ENCODE results near the gene TASOR.

DNA sequence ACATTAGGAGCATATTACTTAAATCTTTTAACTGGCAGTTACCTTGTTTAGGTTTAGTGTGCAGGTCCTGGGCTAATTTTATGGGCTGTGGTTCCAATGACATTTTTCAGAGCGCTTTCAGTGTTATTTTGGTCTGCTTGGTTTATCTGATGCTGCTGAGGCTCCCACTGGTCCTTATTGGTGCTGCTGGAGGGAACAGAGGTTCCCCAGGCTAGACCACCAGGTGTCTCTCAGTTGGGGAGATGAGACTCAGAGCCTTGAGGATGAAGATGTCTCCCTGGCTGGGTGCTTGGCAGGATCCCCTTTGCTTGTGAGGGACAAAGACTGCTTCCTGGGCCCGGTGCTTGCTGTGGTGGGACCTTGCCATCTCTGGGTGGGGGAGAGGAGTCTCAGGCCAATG, 28.3 kb upstream of the TASOR start:
- TF ChIP-seq, protein P1, sequence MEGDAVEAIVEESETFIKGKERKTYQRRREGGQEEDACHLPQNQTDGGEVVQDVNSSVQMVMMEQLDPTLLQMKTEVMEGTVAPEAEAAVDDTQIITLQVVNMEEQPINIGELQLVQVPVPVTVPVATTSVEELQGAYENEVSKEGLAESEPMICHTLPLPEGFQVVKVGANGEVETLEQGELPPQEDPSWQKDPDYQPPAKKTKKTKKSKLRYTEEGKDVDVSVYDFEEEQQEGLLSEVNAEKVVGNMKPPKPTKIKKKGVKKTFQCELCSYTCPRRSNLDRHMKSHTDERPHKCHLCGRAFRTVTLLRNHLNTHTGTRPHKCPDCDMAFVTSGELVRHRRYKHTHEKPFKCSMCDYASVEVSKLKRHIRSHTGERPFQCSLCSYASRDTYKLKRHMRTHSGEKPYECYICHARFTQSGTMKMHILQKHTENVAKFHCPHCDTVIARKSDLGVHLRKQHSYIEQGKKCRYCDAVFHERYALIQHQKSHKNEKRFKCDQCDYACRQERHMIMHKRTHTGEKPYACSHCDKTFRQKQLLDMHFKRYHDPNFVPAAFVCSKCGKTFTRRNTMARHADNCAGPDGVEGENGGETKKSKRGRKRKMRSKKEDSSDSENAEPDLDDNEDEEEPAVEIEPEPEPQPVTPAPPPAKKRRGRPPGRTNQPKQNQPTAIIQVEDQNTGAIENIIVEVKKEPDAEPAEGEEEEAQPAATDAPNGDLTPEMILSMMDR (IDR thresholded peaks at IDR 0.05), result no peak
- no peak for TF ChIP-seq POLR2A (IDR thresholded peaks at IDR 0.05)

All from thyroid gland (tissue), 4 donors.